Upper lobe of right lung (tissue), 1 donor: ENCODE results near the gene NOL3. TPM values are rescaled to one million over a fixed set of nuclear protein-coding genes. Genes with fewer than 3 reads are reported as not detected.
"Not testable (repeated sequence)": the region's sequence is repeated elsewhere in the genome, so short reads cannot be mapped to it uniquely, and the experiment has no call there.

ENCODE experiments used
- ATAC-seq: fragments of 200-7000 bp; cut with Tn5 transposase; one replicate; pipeline ENCODE4 v1.9.1; 2020; ENCODE audit warnings: mild to moderate bottlenecking, moderate library complexity
- DNase-seq: peaks from one replicate; pipeline ENCODE4 v3.0.0-alpha.2; 2020
- H3K27ac ChIP-seq: fragments of 200-600 bp; one replicate; pipeline ENCODE4 v1.8.0; 2022
- H3K27me3 ChIP-seq: fragments of 200-600 bp; one replicate; pipeline ENCODE4 v1.8.0; 2022; ENCODE audit warnings: mild to moderate bottlenecking
- H3K36me3 ChIP-seq: fragments of 200-600 bp; one replicate; pipeline ENCODE4 v1.8.0; 2022
- H3K4me1 ChIP-seq: fragments of 200-600 bp; one replicate; pipeline ENCODE4 v1.8.0; 2022
- H3K4me3 ChIP-seq: fragments of 200-600 bp; one replicate; pipeline ENCODE4 v1.8.0; 2022; ENCODE audit warnings: mild to moderate bottlenecking
- H3K9me3 ChIP-seq: fragments of 200-600 bp; one replicate; pipeline ENCODE4 v1.8.0; 2022
- CTCF ChIP-seq: fragments of 200-600 bp; IDR thresholded peaks from one replicate; pipeline ENCODE4 v1.8.0; 2022; ENCODE audit warnings: antibody characterized with exemption
- intact Hi-C: fragments of 100-400 bp; cut with DNase I; formaldehyde crosslinking; loops from one replicate; pipeline ENCODE4 v1.11.0; 2022
- long read RNA-seq: library from polyadenylated mRNA; unstranded; transcript quantifications from one replicate; pipeline ENCODE4 v2.0.0, GENCODE V29; 2021
- total RNA-seq: library from RNA; stranded (reverse); fragmentation: NEBNext Ultra II Directional; extraction: Animal tissue kit (Norgen Biotek cat#: 25700); gene quantifications from one replicate; pipeline ENCODE4 v1.2.1, GENCODE V29; 2021
- donor health status: DM: no; HTN: yes; CAD: no; lungs with severe emphysema.

NOL3 gene
- 59.7 TPM for total RNA-seq
- long read RNA-seq, partial matches to known transcripts = 0 of 19 reads
- long read RNA-seq, other reads (novel, unspliced or antisense) = 8 of 19 reads

GRCh38 chr16:67170168-67170948, at the start of gene NOL3:
Gene NOL3, plus strand, starts transcription at chr16:67170538.
- ATAC-seq (peak; percentile 70), DNase-seq (peak; percentile 94)
- Histone ChIP-seq H3K9me3 (no peaks in the 10 kb centered on the region), H3K36me3 (no peaks in the 10 kb centered on the region), H3K27ac (peak within 1 kb of the TSS; percentile 93), H3K4me1 (peaks cover 56% of the 10 kb centered on the region), H3K4me3 (peak within 1 kb of the TSS; percentile 57), H3K27me3 (no peaks in the 10 kb centered on the region)
- intact Hi-C loops = no loop called here
- no peak for TF ChIP-seq CTCF

- H3K36me3 ChIP-seq = peaks cover 61% of the 10 kb centered on the region
- DNase-seq, H3K4me3 ChIP-seq, H3K4me1 ChIP-seq, H3K27ac ChIP-seq, H3K9me3 ChIP-seq, H3K27me3 ChIP-seq, intact Hi-C loops, ATAC-seq: not testable (repeated sequence)
Measured at GRCh38 chr16:67122799-67123198, 47.5 kb upstream of the NOL3 start.

GRCh38 chr16:67128417-67128816, 41.9 kb upstream of the NOL3 start:
- no peak for ATAC-seq
- Histone ChIP-seq H3K4me1 (no peaks in the 10 kb centered on the region), H3K27ac (no peak overlapping the region), H3K9me3 (no peaks in the 10 kb centered on the region), H3K36me3 (peaks cover 66% of the 10 kb centered on the region), H3K27me3 (no peaks in the 10 kb centered on the region), H3K4me3 (no peak overlapping the region)
- DNase-seq = no peak
- TF ChIP-seq CTCF = no peak
- intact Hi-C loops = no loop called here

- ATAC-seq = no peak
- Histone ChIP-seq H3K9me3 (no peaks in the 10 kb centered on the region), H3K27me3 (no peaks in the 10 kb centered on the region), H3K4me1 (no peaks in the 10 kb centered on the region), H3K27ac (no peak overlapping the region), H3K4me3 (no peak overlapping the region), H3K36me3 (peaks cover 66% of the 10 kb centered on the region)
- no peak for TF ChIP-seq CTCF
- intact Hi-C loops = no loop called here
- DNase-seq = no peak
Measured at GRCh38 chr16:67128887-67129286, 41.5 kb upstream of the NOL3 start.

- Histone ChIP-seq H3K36me3 (peaks cover 66% of the 10 kb centered on the region), H3K9me3 (no peaks in the 10 kb centered on the region), H3K27ac (no peak overlapping the region), H3K27me3 (no peaks in the 10 kb centered on the region), H3K4me1 (no peaks in the 10 kb centered on the region), H3K4me3 (no peak overlapping the region)
- no peak for ATAC-seq
- intact Hi-C loops = no loop called here
- no peak for DNase-seq
- TF ChIP-seq CTCF = no peak
Measured at GRCh38 chr16:67129422-67129821, 40.9 kb upstream of the NOL3 start.

- peaks cover 98% of the 10 kb centered on the region for H3K36me3 ChIP-seq
- ATAC-seq (no peak), DNase-seq (no peak)
- intact Hi-C loops = no loop called here
- no peak overlapping the region for H3K4me3 ChIP-seq
- no peak overlapping the region for H3K27ac ChIP-seq
- no peaks in the 10 kb centered on the region for H3K9me3 ChIP-seq
- H3K4me1 ChIP-seq = no peaks in the 10 kb centered on the region
- TF ChIP-seq CTCF = no peak
- H3K27me3 ChIP-seq = no peaks in the 10 kb centered on the region
Measured at GRCh38 chr16:67137605-67138004, 32.7 kb upstream of the NOL3 start.
